Measurements from ENCODE around the gene COPS3. TPM values are rescaled to one million over a fixed set of nuclear protein-coding genes. Genes with fewer than 3 reads are reported as not detected.

The COPS3 gene
- total RNA-seq = 65.8 and 118 TPM in 2 replicates

DNA sequence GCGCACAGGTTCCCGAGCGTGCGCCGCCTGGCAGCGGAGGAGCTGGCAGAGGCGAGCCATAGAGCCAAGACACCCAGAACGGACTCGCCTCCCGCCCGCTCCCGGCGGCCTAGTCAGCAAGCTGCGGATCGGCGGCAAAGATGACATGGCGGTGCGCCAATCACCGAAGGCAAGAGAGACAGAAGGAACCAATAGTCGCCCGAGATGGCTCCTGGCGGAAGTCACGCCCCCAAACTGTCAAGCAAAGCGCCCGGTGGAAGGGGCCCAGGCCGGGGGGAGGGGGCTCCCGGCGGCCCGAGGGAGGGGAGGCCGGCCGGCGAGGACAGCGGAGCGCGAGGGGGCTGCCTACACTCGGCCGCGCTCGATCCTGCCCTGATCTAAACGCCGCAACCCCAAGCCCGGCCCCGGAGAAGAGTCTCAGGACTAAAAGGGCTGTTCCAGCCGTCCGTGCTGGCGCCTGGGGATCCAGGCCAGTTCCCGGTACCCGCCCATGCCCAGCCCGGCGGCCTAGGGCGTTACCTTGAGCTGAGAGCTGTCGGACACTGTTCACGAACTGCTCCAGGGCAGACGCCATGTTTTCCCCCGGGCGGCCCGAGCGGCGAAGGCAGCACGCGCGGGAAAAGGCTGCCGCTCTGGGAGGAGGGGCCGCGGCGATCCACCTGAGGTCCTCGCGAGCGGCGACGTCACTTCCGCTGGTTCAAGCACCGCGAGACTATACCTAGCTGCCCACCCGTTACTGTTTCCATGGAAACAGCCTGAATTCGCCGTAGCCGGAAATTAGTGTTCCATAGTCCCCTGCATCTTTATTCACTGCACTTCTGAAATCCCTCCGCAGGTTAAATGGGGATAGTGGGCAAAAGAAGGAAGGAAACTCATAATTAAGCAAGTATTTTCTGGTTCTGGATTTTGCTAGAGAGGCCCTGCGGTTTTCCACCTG is at the start of gene COPS3:
Gene COPS3, minus strand, starts transcription at position 634 of the 937 bp plus-strand sequence. Its CDS starts 60 bp downstream, at position 574.

DNA sequence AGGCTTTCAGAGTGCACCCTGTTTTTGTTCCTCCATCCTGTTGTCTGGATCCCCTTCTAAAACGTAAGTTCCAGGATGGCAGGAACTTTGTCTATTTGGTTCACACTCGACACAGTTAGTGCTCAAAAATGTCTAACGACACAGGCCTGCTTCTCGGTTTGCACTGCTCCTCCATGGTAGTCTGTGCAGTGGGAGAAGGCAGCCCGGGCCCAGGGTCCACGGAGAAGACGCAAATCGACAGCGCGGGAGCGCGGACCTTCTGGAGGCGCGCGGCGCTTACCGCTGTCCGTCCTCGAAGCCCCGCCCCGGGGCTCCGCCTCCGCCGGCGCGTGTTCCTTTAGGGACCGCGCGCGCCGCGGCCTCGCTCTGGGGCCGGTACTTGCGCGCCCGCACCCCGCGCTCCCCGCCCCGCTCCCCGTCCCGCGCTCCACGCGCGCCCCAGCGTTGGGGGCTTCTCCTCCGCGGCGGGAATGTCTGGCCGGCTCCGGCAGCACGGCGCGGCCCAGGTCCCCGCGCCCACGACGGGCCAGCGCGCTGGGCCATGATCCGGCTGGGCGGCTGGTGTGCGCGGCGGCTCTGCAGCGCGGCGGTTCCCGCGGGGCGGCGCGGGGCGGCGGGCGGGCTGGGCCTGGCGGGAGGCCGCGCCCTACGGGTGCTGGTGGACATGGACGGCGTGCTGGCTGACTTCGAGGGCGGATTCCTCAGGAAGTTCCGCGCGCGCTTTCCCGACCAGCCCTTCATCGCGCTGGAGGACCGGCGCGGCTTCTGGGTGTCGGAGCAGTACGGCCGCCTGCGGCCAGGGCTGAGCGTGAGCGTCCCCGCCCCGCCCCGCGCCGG is 22.2 kb upstream of the COPS3 start, which contains the start of gene NT5M:
Gene NT5M, plus strand, starts transcription at position 364 of the 837 bp plus-strand sequence. Its CDS starts 178 bp downstream, at position 542.

DNA sequence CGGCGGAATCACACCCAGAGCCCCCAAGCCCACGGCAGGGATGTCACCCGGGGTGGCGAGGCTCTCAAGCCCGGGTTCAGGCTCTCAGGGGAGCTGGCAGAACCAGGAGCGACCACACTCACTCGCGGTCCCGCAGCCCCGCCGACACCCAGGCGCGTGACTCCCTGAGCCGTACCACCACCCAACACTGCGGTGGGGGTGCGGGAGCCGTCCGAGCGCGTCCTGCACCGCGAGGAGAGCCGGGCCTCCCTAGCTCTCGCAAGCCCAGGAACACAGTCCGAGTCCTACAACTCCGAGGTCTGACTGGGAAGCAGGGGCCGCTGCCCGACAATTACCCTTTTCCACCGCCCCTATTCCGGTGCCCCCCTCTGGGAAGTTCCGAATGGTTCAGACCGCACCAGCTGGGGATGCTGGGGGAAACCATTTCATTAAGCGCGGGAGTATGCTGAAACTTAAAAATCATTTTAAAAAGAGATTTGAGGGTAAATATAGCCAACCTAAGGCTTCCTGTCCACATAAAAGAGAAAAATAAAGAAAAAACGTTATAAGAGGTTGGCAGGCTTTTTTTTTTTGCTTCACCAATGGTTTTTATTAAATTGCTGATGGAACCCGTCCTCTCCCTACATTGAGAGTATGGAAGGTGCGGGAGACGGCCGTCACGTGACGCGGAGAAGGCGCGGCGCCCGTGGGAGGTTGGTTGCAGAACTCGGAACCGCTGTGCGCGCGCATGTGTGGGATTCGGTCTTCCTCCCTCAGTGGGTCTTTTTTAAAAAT is 43.8 kb downstream of the COPS3 start, which contains the start of gene FLCN:
Gene FLCN, minus strand, starts transcription at position 143 of the 774 bp plus-strand sequence. CDS start 9,031 bp downstream, outside the sequence.

DNA sequence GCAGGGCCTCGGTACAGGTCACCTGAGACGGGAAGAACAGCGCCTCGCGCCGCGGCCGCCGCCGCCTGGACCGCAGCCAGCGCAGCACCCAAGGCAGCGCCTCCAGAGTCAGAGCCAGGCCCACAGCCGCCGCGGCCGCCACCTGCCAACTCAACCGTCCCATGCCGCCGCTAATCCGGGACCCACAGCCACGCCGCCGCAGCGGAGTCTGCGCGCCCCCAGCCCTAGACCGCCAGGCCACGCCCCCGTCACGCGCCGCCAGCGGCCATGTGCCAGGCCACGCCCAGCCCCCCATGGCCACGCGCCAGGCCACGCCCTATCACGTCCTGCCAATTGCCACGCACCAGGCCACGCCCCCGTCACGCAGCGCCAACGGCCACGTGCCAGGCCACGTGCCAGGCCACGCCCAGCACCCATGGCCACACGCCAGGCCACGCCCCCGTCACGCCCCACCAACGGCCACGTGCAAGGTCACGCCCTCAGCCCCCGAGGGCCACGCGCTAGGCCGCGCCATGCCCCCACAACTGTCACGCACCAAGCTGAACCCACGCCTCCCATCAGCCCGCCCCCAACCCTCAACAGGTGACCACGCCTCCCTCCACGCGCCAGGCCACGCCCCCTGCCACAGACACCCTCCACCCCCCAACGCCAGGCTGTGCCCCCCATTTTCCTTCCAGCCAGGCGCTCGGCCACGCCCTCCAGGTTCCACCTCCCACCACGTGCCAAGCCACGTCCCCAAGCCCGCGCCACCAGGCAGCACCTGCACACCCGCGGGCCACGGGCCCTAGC is 74.7 kb downstream of the COPS3 start, which contains the start of gene PLD6:
Gene PLD6, minus strand, starts transcription at position 210 of the 789 bp plus-strand sequence. Its CDS starts 47 bp downstream, at position 163.

Other genes starting within 250 kb of the COPS3 start
- gene MPRIP, start 238.8 kb downstream of the COPS3 start, total RNA-seq = 107 and 118 TPM in 2 replicates
- 0.78 and 2.1 TPM in 2 replicates for gene PLD6, start 74.9 kb downstream of the COPS3 start, total RNA-seq
- 12.7 and 12.8 TPM in 2 replicates for gene FLCN, start 44.1 kb downstream of the COPS3 start, total RNA-seq
- 1.3 and 3.0 TPM in 2 replicates for gene NT5M, start 22.1 kb upstream of the COPS3 start, total RNA-seq
- gene MED9, start 195.8 kb upstream of the COPS3 start, total RNA-seq = 9.4 and 13.9 TPM in 2 replicates
- gene RASD1, start 215.1 kb upstream of the COPS3 start, total RNA-seq = 0.16 TPM in 1 of 2 replicates, not detected in the other

Measured in hair follicular keratinocyte (primary cell).